Dendritic cell treated with granulocyte-macrophage colony-stimulating factor and Interleukin-4, amounts not matched to agents 40 ng/mL and 50 ng/mL, for 4 days (primary cell): Measurements from ENCODE around the gene RNF212B.

Experiments
- H3K27ac Mint-ChIP-seq: one replicate; pipeline ENCODE4 v1.8.0; 2022; ENCODE audit warnings: mild to moderate bottlenecking, mixed read lengths
- H3K27me3 Mint-ChIP-seq: one replicate; pipeline ENCODE4 v1.8.0; 2022; ENCODE audit warnings: mild to moderate bottlenecking, mixed read lengths
- H3K36me3 Mint-ChIP-seq: one replicate; pipeline ENCODE4 v1.8.0; 2022; ENCODE audit warnings: low read depth, mixed read lengths
- H3K4me1 Mint-ChIP-seq: one replicate; pipeline ENCODE4 v1.8.0; 2022; ENCODE audit warnings: low read depth, mixed read lengths
- H3K4me3 Mint-ChIP-seq: one replicate; pipeline ENCODE4 v1.8.0; 2022; ENCODE audit warnings: mild to moderate bottlenecking, moderate library complexity, mixed read lengths
- H3K9me3 Mint-ChIP-seq: one replicate; pipeline ENCODE4 v1.8.0; 2022; ENCODE audit warnings: mixed read lengths
- intact Hi-C: fragments of 100-400 bp; cut with micrococcal nuclease; formaldehyde crosslinking; loops from one replicate; pipeline ENCODE4 v1.15.0; 2022

RNF212B gene

DNA sequence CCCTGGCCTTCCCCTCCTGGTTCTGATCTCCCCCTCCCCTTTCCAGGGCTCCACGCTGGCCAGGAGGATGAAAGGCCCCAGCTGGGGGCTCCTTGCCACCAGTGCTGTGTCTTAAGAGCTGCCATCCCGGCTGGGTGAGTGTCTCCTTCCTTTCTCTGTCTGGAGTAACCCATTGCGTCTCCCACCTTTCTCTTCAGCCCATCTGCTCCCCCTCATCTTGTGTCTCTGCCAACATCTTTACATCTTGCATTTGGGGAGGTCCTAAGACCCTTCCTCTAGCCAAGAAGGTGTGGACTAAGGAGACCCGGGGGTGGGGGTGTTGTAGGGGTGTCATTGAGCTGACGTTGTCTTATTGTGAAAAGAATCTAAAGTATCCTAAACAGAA, 69.4 kb downstream of the RNF212B start:
- no peaks in the 10 kb centered on the region for H3K9me3 Mint-ChIP-seq
- H3K36me3 Mint-ChIP-seq, result peaks cover 61% of the 10 kb centered on the region
- intact Hi-C loops, result no loop called here
- peak overlapping the region; percentile 88 for H3K4me3 Mint-ChIP-seq
- H3K4me1 Mint-ChIP-seq, result peaks cover 76% of the 10 kb centered on the region
- no peaks in the 10 kb centered on the region for H3K27me3 Mint-ChIP-seq
- H3K27ac Mint-ChIP-seq, result peak overlapping the region; percentile 87

- Mint-ChIP-seq H3K9me3 (no peaks in the 10 kb centered on the region), H3K27me3 (no peaks in the 10 kb centered on the region), H3K4me3 (peak overlapping the region; percentile 88), H3K36me3 (peaks cover 59% of the 10 kb centered on the region), H3K27ac (peak overlapping the region; percentile 87), H3K4me1 (peaks cover 70% of the 10 kb centered on the region)
- intact Hi-C loops, result no loop called here
These were observed 70.2 kb downstream of the RNF212B start for GRCh38 chr14:23307687-23308644.

- Mint-ChIP-seq H3K27ac (no peak overlapping the region), H3K4me3 (peak overlapping the region; percentile 15), H3K4me1 (peaks cover 64% of the 10 kb centered on the region), H3K27me3 (no peaks in the 10 kb centered on the region), H3K36me3 (peaks cover 59% of the 10 kb centered on the region), H3K9me3 (no peaks in the 10 kb centered on the region)
- intact Hi-C loops, result no loop called here
These were observed 71.1 kb downstream of the RNF212B start for GRCh38 chr14:23308721-23309445.

DNA sequence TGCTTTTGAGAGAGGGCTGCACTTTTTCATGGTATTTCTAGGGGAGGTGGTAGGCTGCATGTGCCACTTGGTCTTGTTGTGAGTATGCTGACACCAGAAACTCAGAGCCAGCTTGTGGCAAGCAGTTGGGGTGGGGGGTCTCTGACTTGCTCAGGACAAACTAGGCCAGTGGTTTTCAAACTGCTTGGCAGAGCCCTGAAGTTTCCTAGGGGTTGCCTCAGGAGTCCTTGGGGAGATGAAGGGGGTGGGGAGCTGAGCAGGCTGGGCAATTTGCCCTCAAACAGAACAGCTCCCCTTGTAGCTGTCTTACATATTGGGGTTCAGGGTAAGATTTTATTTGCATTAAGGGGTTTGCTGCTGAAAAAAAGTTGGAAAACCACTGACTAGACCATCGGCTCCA, 72.8 kb downstream of the RNF212B start:
- peak overlapping the region; percentile 45 for H3K27ac Mint-ChIP-seq
- H3K9me3 Mint-ChIP-seq, result no peaks in the 10 kb centered on the region
- H3K36me3 Mint-ChIP-seq, result peaks cover 61% of the 10 kb centered on the region
- intact Hi-C loops, result no loop called here
- H3K4me1 Mint-ChIP-seq, result peaks cover 54% of the 10 kb centered on the region
- no peak overlapping the region for H3K4me3 Mint-ChIP-seq
- H3K27me3 Mint-ChIP-seq, result no peaks in the 10 kb centered on the region

DNA sequence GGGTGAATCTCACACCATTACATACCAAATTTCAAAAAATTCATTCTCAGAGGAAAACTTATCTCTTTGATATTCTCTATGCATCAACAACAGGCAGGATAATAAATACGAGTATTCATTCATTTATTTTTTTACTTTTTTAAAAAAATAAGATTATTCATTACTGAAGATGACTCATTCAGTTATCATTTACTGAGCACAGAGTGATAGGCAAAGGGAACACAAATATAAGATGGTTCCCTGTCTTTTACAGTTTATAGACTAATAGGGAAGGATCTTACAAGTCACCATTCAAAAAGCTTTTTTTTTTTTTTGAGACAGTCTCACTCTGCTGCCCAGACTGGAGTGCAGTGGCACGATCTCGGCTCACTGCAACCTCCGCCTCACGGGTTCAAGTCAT, 78.6 kb downstream of the RNF212B start:
- Mint-ChIP-seq H3K9me3 (no peaks in the 10 kb centered on the region), H3K27ac (no peak overlapping the region), H3K36me3 (peaks cover 50% of the 10 kb centered on the region), H3K4me1 (peaks cover 15% of the 10 kb centered on the region), H3K4me3 (no peak overlapping the region), H3K27me3 (no peaks in the 10 kb centered on the region)
- intact Hi-C loops, result no loop called here

DNA sequence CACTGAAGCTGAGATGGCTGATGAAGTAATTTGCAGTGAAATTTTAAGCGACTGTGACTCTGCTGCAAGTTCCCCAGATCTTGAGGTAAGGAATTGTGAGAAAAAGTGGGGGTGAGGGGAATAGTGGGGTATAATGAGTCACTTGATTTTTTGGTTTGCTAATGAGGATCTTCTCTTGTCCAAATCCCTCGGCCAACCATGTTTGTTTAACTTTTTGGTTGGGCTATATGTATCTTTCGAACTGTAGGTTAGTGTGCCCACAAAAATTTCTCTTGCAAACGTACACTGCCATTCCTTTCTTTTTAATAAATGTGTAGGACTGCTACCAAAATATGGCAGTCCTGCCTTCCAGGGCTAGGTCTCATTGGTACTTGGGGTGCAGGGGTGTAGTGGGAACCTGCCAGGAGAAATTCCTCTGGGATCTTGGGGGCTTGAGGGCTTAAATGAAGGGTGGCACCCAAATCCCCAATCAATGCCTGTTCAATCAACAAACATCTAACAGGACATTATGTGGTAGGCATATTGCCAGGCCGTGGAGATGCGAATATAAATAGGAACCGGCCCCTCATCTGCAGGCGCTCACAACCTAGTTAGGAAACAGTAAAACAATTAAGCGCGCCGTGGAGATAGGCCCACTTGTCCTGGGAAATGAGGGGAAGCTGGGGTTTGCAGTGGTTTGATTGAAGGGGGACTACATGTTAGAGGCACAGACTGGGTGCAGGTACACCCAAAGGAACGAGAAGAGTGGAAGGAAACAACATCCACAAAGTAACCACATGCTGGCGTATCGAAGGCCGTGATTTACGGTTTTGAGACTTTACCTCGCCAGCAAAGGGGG, 82.2 kb downstream of the RNF212B start:
- H3K9me3 Mint-ChIP-seq, result no peaks in the 10 kb centered on the region
- intact Hi-C loops, result loop anchor here (5.0 to 10.0 kb wide), 2 partner anchors 55 to 247 kb away; partner anchors contain the start of gene AP1G2
- peaks cover 32% of the 10 kb centered on the region for H3K4me1 Mint-ChIP-seq
- H3K27me3 Mint-ChIP-seq, result no peaks in the 10 kb centered on the region
- peak overlapping the region; percentile 97 for H3K27ac Mint-ChIP-seq
- peak overlapping the region; percentile 74 for H3K4me3 Mint-ChIP-seq
- H3K36me3 Mint-ChIP-seq, result peaks cover 72% of the 10 kb centered on the region

DNA sequence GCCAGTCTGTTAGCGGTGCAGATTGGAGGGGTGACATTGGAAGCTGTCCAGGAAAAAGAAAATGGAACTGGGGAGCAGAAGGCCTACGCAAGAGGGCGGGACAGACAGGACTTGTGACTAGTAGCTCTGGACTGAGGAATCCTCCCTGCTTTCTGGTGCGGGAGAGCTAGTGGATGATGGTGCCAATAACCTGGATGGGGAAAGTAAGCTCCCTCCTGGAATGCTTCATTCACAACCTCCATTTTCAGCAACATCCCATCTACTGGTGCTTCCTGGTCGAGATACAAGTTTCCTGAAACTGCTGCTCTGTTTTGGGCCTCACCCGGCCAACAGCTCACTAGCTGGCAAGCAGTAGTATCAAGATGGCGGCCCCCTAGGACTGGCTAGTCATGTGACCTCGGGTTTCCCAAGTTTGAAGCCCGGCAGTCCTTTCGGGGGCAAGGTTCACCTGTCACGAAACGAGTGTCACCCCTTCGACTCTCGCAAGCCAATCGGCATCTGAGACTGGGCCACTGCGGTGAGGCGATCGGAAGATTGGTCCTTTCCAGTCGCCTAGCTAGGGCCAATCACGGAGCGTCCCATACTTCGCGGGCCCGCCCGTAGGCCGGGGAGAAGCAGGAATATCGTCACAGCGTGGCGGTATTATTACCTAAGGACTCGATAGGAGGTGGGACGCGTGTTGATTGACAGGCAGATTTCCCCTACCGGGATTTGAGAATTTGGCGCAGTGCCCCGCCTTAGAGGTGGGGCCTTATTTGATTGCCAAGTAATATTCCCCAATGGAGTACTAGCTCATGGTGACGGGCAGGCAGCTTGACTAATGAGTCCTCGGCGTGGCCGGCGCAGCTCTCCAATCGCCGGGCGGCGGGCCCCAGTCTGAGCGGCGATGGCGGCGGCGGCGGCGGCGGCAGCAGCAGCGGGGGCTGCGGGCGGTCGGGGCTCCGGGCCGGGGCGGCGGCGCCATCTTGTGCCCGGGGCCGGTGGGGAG, 83.1 kb downstream of the RNF212B start, which contains the start of gene PABPN1:
Gene PABPN1 (plus strand): TSS at position 874 of the 988 bp plus-strand sequence. CDS start 13 bp downstream, at position 887.
- H3K27me3 Mint-ChIP-seq, result no peaks in the 10 kb centered on the region
- intact Hi-C loops, result loop anchor here (1.0 to 10.0 kb wide), 5 partner anchors 20 to 246 kb away; partner anchors contain the start of genes AP1G2, HOMEZ and NGDN
- H3K27ac Mint-ChIP-seq, result peak within 1 kb of the TSS; percentile 97
- H3K4me3 Mint-ChIP-seq, result peak within 1 kb of the TSS; percentile 88
- H3K4me1 Mint-ChIP-seq, result peaks cover 41% of the 10 kb centered on the region
- no peaks in the 10 kb centered on the region for H3K9me3 Mint-ChIP-seq
- H3K36me3 Mint-ChIP-seq, result peaks cover 77% of the 10 kb centered on the region

- Mint-ChIP-seq H3K4me1 (peaks cover 46% of the 10 kb centered on the region), H3K36me3 (peaks cover 77% of the 10 kb centered on the region), H3K27me3 (no peaks in the 10 kb centered on the region), H3K4me3 (peak overlapping the region; percentile 88), H3K27ac (peak overlapping the region; percentile 97), H3K9me3 (no peaks in the 10 kb centered on the region)
- intact Hi-C loops, result loop anchor here (1.0 to 10.0 kb wide), 5 partner anchors 21 to 245 kb away; partner anchors contain the start of genes AP1G2, HOMEZ and NGDN
These were observed 84.1 kb downstream of the RNF212B start for GRCh38 chr14:23321572-23322547.
